ENCODE measurements around the gene IFIT1B. TPM values are rescaled to one million over a fixed set of nuclear protein-coding genes. Genes with fewer than 3 reads are reported as not detected.

Gene IFIT1B
- total RNA-seq, 1 experiment from 2014 or later = not detected

- intact Hi-C loops (cut with micrococcal nuclease) = no loop called here
- Histone ChIP-seq H3K27ac (ENCODE audit: low read depth, low read length) (no peak overlapping the region), H3K9me2 (ENCODE audit: insufficient read depth) (no peaks in the 10 kb centered on the region), H3K9me3 (ENCODE audit: control insufficient read depth in 1 of 2, insufficient read depth in 1 of 2, low read depth in 1 of 2, low read length in 2 of 2) (no peaks in the 10 kb centered on the region), H3K79me2 (ENCODE audit: insufficient read depth, low read length) (no peaks in the 10 kb centered on the region), H3K36me3 (ENCODE audit: control insufficient read depth in 1 of 2, insufficient read depth in 2 of 2, low read length in 2 of 2) (no peaks in the 10 kb centered on the region), H3K4me3 (replicated peaks in 1 of 2; ENCODE audit: low read depth in 1 of 2, low read length in 2 of 2) (no peak overlapping the region), H2AFZ (ENCODE audit: low read depth, low read length, poor library complexity, severe bottlenecking) (no peak overlapping the region), H3K4me2 (ENCODE audit: low read length) (no peak overlapping the region), H3K27me3 (ENCODE audit: insufficient read depth, low read length) (no peaks in the 10 kb centered on the region), H3K4me1 (ENCODE audit: control insufficient read depth in 1 of 2, insufficient read depth in 2 of 2, low read length in 2 of 2) (peaks cover 3 to 11% of the 10 kb centered on the region in 2 experiments; a peak in 3 of 4 replicates), H4K20me1 (ENCODE audit: insufficient read depth) (no peaks in the 10 kb centered on the region), H3K9ac (ENCODE audit: low read length) (no peak overlapping the region)
- DNase-seq (ENCODE audit: low read depth, low spot score) = no peak
- no TSS peak for BruUV-seq (replicated peaks)
- ChIA-PET RAD21 (ENCODE audit: low non-redundant PET in 1 of 2, low total read pairs in 2 of 2, uncharacterized antibody in 2 of 2, unreplicated experiment in 2 of 2) (no interaction called here), CTCF (no interaction called here), POLR2A (no interaction called here)
- TF ChIP-seq ATF3 (IDR thresholded peaks at IDR 0.05) (no peak), EZH2 (IDR thresholded peaks at IDR 0.05) (no peak), CEBPB (IDR thresholded peaks at IDR 0.05; ENCODE audit: low read depth) (no peak), CTCF (IDR thresholded peaks at IDR 0.05 in 2 of 3, conservative IDR thresholded peaks at IDR 0.05 in 1 of 3; ENCODE audit: borderline replicate concordance in 1 of 3, insufficient read depth in 1 of 3, low read depth in 2 of 3, low read length in 2 of 3) (no peak), ZFX (IDR thresholded peaks at IDR 0.05) (no peak), RAD21 (IDR thresholded peaks at IDR 0.05; ENCODE audit: low read depth) (no peak), ZNF274 (IDR thresholded peaks at IDR 0.05; ENCODE audit: low read depth, low read length) (no peak), TCF7L2 (IDR thresholded peaks at IDR 0.05; ENCODE audit: borderline replicate concordance, extremely low read depth, insufficient read depth, insufficient read length) (no peak), ZBTB33 (IDR thresholded peaks at IDR 0.05; ENCODE audit: extremely low read depth, insufficient replicate concordance, low read length) (no peak), SP1 (IDR thresholded peaks at IDR 0.05; ENCODE audit: low read depth) (no peak), REST (IDR thresholded peaks at IDR 0.05; ENCODE audit: low read depth) (no peak)
- no peak for ATAC-seq
These were observed 20.8 kb upstream of the IFIT1B start for GRCh38 chr10:89357096-89357495.

Measured in HCT116 (cell line).